GM18505 (cell line): ENCODE measurements around the gene FBXO36.

Experiments
- ATAC-seq: cut with Tn5 transposase; IDR thresholded peaks from one replicate; pipeline ENCODE4 v1.9.1; 2021; ENCODE audit not compliant: unreplicated experiment
- POLR2A ChIP-seq: IDR thresholded peaks from 4 replicates; pipeline ENCODE4 v1.6.1; 2011; ENCODE audit warnings: borderline replicate concordance; ENCODE audit not compliant: insufficient read depth, insufficient read length; ENCODE audit errors: extremely low read depth

FBXO36 gene, protein sequence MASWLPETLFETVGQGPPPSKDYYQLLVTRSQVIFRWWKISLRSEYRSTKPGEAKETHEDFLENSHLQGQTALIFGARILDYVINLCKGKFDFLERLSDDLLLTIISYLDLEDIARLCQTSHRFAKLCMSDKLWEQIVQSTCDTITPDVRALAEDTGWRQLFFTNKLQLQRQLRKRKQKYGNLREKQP

DNA sequence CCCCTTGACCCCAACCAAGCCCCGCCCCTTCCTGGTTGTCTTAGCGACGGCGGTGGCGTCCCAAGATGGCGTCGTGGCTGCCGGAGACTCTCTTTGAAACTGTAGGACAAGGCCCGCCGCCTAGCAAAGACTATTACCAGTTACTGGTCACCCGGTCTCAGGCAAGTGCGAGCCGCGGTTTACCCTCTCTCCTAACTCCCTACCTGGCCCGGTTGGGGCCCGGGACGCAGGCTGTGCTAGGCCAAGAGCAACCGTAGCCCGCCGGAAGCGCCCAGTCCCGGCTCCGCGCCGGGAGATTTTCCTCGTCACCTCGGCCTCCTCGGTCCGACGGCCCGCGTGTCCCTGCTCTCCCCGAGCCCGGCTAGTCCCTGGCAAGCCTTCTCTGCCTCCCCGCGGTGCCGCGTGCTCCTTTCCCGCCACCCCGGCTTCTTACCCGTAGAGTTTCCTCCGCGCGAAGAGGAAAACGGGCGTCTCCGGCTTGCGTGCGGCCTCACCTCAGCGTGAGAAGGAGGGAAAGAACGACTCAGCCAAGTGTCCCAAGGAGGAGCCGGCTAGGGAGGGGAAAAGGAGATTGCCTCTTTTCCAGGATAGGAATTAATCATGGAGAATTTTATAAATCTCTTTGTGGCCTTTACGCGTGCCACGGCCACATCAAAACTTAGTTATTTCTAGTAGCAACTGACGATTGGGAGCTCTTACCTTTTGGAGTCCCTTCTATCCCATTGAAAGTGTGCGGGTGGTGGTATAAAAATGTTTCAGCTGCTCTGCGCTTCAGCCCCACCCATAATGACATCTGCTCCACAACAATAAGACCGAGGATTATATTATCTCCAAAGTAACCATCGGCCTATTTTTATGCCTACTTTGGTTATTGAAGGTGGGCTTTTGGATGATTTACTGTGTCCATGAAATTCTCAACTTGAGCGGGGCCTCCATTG lies at the start of gene FBXO36:
Gene FBXO36, plus strand, starts transcription at position 55 of the 938 bp plus-strand sequence. Its CDS starts 11 bp downstream, at position 66.
- peak; percentile 64 for ATAC-seq
- no peak for TF ChIP-seq POLR2A

DNA sequence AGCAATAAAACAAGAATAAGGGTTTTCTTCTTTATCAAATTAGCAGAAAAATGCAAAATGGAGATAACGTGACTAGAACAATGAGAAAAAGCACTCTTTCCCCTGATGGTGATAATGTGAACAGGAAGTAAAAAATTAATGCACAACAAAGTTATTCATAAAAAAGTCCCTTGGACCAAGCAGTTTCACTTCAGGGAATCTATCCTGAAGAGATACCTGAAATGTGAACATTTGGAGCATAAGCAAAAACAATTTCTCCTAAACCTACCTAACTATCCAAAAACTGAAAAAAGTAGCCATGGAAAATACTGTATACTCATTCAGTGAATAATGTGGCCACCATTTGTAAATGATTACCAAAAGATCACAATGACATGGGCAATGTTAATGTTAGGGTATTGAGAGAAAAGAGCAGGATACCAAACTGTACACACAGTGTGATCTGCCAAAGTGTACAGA lies 49.2 kb upstream of the FBXO36 start:
- TF ChIP-seq POLR2A = no peak
- ATAC-seq = peak; percentile 84

DNA sequence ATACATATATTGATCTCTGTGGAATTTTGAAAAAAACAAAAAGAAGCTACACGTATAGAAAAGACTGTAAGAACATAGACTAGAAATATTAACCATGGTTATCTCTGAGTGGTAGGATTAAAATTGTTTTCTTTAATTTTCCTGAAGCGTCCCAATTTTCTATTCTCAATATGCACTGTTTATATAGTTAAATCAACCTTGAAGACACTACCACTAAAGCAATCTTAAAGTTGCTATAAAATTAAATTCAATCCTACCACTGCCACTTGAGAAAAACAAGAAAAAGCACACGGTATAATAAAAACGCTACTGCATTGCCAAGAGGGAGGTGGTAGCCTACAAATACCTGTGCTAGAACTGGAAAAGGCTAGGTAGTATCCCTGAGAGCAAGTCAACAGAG lies 47.7 kb upstream of the FBXO36 start:
- TF ChIP-seq POLR2A = no peak
- ATAC-seq = no peak

DNA sequence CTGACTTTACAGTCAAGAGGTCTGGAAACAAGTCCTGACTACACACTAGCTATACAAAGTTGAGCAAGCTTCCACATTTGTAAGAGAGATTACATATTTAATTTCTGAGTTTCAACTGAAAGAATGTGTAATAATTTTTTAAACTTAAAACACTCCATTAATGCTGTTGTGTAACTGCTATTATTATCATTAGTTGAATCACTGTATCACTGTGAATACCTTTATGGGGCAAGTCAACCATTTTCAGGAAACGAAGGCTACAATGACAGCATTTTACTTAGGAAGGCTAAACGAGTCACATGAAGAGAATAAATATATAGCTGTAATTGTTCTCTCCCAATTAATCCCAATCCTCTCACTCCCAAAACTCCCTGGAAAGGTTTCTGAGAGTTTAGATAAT lies 46.8 kb upstream of the FBXO36 start:
- ATAC-seq = no peak
- no peak for TF ChIP-seq POLR2A

DNA sequence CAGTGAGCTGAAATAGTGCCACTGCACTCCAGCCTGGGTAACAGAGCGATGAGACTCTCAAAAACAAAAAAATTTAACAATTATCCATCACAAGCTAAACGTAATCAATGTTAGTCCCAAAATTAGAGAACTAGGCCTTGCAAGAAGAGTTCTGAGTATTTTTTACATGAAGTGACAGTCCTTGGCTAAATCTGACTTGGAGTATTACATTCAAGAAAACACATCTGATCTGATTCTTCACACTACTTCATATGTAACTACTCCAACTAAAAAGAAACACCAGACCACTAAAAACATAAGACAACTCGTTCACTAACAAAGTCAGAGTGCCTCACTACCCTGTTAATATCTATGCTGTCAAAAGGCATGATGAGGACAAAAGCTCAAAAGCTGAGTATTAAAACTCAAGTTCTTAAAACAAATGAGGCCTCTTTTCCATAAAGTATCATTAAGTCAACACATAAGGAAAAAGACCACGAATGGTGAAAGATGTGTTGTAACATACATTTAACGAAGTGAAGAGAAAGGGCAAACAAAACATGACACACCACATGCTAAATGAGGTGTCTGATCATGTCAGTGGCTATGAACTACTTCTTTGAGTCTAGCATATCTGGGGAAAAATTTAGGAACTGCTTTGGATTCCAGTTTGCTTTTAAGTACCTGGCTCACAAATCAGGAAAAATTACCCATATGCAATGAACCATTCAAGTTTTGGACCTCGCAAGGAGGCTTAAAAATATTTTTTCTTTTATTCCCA lies 42.9 kb upstream of the FBXO36 start:
- no peak for ATAC-seq
- no peak for TF ChIP-seq POLR2A

DNA sequence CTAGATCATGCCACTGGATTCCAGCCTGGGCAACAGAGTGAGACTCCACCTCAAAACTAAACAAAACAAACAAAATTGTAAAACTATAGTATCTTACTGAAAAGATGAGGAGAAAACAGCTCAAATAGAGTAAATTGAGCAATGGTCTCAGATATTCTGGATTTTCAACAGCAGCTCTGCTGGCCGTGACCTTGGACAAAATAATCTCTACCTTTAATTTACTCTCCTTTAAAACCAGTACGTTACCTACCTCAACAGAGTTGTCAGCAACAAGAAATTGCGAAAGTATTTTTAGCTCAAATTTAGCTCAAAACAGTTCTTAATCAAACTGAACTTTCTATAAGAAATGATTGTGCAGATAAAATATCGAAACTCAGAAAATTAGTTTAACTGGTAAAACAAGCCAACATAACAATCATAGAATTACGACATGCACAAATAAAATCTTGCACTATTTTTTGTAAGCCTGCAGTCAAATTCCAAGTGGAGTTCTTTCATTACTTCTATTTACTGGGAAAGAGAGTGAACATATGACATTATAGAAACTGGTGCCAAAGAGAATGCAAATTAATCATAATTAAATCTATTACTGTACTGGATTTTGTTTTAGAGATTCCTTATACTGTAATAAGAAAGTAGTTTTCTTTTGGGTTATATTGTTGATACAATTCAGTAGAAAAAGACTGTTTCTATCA lies 41.3 kb upstream of the FBXO36 start:
- ATAC-seq = no peak
- TF ChIP-seq POLR2A = no peak

DNA sequence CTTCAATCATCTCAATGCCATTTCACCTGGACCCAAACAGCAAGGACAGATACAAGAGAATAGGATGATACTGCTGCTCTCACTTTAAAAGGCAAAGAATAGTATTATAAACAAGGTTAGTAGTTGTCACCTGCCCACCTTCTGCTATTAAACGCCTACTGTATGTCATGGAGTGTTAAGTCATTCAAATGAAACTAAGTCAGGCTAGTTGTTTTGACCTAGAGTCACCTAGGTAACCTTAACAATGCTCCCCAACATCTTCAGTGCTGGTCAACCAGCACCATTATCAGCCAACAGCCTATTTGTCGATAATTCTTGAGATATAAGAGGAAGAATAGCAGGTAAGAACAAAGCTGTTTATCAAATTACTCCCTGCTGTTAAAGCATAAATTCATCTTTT lies 39.7 kb upstream of the FBXO36 start:
- no peak for ATAC-seq
- TF ChIP-seq POLR2A = no peak

DNA sequence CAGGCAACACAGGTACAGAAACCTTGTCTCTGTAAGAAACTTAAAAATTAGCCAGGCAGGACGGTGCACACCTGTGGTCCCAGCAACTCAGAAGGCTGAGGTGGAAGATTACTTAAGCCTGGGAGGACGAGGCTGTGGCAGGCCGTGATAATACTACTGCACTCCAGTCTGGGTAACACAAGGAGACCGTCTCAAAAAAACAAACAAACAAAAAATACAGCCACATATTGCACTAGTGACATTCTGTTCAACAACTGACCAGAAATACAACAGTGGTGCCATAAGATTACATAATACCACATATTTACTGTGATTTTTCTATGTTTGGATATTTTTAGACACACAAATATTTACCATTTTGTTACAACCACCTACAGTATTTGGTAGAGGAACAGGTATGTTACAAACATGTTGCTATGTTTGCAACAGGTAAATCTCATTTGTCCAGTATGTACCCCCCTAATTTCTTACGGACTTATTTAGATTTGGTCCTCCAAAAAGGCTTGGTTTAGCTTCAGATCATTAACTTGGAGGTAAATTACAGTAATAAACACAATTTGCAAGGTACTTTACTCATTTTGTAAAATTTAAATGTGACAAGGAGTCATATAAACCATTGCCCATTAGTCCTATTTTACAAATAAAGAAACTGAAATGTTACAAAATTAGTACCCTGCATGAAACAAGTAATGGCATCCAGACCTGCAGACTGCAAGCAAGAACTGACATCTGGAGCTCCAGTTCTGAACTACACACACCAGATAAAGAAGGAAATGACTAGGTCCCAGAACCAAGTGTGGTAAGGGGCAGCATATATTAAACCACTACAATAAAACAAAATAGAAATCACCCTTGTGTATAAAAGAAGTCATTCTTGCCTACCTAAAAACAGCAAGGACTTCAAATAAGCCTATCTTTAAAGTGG lies 37.3 kb upstream of the FBXO36 start:
- ATAC-seq = no peak
- no peak for TF ChIP-seq POLR2A

DNA sequence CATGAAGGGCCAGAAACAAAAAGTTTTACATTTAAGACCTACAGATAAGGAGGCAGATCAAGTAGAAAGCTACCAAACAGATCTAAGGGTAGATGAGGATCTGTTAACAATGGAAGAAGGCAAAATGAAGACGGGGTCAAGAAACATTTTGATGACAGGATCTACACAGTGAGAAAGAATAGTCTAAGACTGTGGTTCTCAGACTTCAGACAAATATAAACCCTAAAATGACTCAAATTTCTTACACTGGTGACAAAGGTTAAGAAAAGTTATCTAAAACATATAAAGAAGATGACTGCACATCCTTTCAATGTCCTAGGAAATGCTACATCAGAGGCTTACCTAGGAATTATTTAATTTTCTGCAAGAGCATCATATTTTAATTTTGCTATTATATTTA lies 34.9 kb upstream of the FBXO36 start:
- no peak for ATAC-seq
- no peak for TF ChIP-seq POLR2A

DNA sequence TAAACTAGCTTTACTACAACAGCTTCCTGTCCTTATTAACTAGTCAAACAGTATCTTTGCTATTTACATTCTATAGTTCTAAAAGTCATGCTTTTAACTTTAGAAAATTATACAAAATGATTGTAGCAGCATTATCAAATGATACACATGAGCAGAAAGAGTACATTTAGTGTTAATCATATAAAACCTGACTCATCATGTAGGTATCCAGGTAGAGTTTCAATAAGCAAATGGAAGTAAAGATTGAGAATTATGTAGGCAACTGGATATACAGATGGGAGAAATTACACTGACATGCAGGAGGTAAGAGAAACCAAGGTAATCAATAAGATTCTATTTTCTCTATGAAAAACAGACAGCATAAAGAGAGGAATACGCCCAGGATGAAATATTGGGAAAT lies 34.3 kb upstream of the FBXO36 start:
- no peak for TF ChIP-seq POLR2A
- ATAC-seq = no peak

DNA sequence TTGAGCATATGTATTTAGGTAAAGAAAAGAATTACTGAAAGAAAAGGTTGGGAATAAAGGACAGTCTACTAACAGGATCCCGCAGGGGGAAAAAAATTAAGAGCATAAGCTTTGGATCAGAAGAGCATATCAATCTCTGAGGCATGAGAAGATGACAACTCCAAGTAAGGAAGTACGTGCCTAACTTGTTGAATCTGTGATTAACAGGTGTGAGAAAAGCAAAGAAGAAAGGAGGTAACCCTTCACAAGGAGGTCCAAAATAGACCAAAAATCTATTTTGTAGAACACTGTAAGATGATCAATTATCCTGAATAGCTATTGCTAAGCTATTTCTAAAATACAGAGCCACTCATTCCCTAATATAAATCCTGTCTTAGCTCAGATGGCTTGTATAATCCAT lies 33.3 kb upstream of the FBXO36 start:
- no peak for ATAC-seq
- TF ChIP-seq POLR2A = no peak

DNA sequence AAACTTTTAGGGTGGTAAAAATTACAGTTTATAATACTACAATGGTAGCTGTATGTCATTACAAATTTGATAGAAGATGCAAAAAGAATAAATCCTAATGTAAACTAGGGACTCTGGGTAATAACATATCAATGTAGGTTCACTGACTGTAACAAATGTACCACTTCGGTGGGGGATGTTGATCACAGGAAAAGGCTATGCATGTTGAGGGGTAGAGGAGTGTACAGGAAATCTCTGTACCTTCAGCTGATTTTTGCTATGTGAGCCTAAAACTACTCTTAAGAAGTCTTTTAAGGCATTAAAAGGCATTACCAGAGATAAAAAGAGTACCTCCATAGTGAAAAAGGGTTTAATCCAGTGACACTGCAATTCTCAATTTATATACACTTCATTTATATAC lies 25.4 kb upstream of the FBXO36 start:
- TF ChIP-seq POLR2A = no peak
- ATAC-seq = no peak
